Measurements from ENCODE around the gene MRPL40. TPM values are rescaled to one million over a fixed set of nuclear protein-coding genes. Genes with fewer than 3 reads are reported as not detected.

Gene MRPL40
- total RNA-seq, 1 donor from 2014 or later: 30.4 TPM

- peaks cover 11% of the 10 kb centered on the region for H3K36me3 Mint-ChIP-seq (ENCODE audit: low read depth)
- H3K27me3 Mint-ChIP-seq (ENCODE audit: low read depth): no peaks in the 10 kb centered on the region
- no peak for TF ChIP-seq CTCF (conservative IDR thresholded peaks at IDR 0.05)
- DNase-seq (ENCODE audit: low read depth, low spot score): no peak
- peaks cover 37% of the 10 kb centered on the region for H3K4me1 Mint-ChIP-seq
- peak overlapping the region; percentile 93 for H3K4me3 Mint-ChIP-seq
- H3K9me3 Mint-ChIP-seq: no peaks in the 10 kb centered on the region
- H3K27ac Mint-ChIP-seq (ENCODE audit: unreplicated experiment): peak overlapping the region; percentile 96
Measured at GRCh38 chr22:19448076-19448607, 15.8 kb downstream of the MRPL40 start.

DNA sequence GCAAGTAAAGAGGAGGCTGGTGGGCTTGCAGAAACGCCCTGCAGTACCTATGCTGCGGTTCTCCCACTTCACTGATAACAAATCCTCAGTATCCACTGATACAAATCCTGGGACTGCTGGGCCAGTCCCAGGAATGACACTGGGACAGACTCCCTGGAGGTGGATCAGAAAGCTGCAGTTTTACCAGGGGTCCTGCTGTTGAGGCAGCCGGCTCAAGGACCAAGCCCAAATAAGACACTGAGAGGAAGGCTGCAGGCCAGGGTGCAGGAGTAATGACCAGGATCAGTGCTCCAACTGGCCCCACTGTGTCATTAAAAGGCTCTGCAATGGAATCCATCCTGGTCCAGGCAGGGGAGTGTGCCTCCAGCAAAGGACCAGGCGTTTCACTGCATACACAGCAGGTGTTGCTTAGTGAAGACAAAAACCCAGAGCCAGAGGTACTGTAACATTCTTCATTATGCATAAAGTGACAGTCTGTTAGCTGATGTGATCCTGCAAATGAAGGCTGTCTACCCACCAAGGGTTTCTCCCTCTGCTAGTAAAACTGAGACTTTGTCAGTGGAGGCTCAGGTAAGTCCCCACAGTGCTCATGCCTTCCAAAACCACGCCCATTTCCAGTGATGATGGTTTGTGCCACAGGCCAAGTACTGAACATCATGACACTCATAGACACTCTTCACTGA is 16.5 kb downstream of the MRPL40 start:
- H3K4me1 Mint-ChIP-seq: peaks cover 37% of the 10 kb centered on the region
- H3K9me3 Mint-ChIP-seq: no peaks in the 10 kb centered on the region
- H3K36me3 Mint-ChIP-seq (ENCODE audit: low read depth): peaks cover 9% of the 10 kb centered on the region
- no peaks in the 10 kb centered on the region for H3K27me3 Mint-ChIP-seq (ENCODE audit: low read depth)
- no peak for DNase-seq (ENCODE audit: low read depth, low spot score)
- H3K4me3 Mint-ChIP-seq: peak overlapping the region; percentile 93
- TF ChIP-seq CTCF (conservative IDR thresholded peaks at IDR 0.05): no peak
- H3K27ac Mint-ChIP-seq (ENCODE audit: unreplicated experiment): no peak overlapping the region

DNA sequence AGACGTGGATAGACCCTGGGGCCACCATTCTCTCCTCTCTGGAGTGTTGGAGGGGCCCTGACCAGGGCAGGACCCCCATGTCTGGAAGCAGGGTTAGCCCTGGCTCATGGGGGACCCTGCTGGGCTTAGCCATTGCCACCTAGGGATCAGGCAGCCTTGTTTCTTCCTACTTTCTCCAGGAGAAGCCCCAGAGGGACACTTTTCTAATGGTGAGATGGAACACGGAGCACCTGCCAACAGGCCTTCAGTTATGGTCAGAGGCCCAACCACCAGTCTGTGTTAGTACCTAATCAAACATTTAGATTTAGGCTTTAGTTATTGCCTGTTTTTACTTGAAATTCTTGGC is 17.1 kb downstream of the MRPL40 start:
- no peak for DNase-seq (ENCODE audit: low read depth, low spot score)
- H3K36me3 Mint-ChIP-seq (ENCODE audit: low read depth): peaks cover 10% of the 10 kb centered on the region
- peak overlapping the region; percentile 35 for H3K4me3 Mint-ChIP-seq
- H3K27me3 Mint-ChIP-seq (ENCODE audit: low read depth): no peaks in the 10 kb centered on the region
- no peaks in the 10 kb centered on the region for H3K9me3 Mint-ChIP-seq
- no peak overlapping the region for H3K27ac Mint-ChIP-seq (ENCODE audit: unreplicated experiment)
- H3K4me1 Mint-ChIP-seq: peaks cover 35% of the 10 kb centered on the region
- TF ChIP-seq CTCF (conservative IDR thresholded peaks at IDR 0.05): no peak

DNA sequence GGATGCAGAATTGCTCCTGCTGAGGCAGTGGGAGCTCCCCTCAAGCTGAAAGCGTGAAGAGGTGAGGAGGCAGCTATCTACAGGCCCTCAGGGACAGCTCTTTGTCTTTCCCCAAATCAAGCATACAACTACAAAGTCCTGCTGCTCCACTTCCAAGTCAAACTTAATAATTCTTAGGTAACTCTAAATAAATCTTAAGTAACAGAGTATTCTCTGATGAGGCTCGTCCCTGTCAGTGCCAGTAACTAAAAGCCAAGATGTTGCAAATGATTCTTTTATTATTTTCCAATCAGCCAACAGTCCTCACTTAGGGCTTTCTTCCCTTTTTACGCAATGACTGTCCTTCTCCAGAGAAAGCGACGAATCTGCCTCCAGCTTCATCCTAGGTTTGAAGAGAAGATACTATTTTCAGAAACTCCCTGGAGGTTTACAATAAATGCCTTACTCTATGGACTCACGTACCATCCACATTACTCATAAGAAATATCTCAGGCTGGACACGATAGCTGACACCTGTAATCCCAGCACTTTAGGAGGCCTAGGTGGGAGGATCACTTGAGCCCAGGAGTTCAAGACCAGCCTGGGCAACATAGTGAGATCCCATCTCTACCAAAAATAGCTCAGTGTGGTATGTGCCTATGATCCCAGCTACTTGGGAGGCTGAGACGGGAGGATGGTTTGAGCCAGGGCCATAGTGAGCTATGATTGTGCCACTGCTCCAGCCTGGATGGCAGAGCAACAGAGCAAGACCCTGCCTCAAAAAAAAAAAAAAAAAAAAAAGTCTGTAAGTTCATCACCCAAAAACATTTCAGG is 18.2 kb downstream of the MRPL40 start:
- DNase-seq (ENCODE audit: low read depth, low spot score): no peak
- Mint-ChIP-seq H3K27ac (ENCODE audit: unreplicated experiment) (no peak overlapping the region), H3K4me3 (peak overlapping the region; percentile 18), H3K36me3 (ENCODE audit: low read depth) (peaks cover 12% of the 10 kb centered on the region), H3K4me1 (peaks cover 25% of the 10 kb centered on the region), H3K9me3 (no peaks in the 10 kb centered on the region), H3K27me3 (ENCODE audit: low read depth) (no peaks in the 10 kb centered on the region)
- TF ChIP-seq CTCF (conservative IDR thresholded peaks at IDR 0.05): no peak

DNA sequence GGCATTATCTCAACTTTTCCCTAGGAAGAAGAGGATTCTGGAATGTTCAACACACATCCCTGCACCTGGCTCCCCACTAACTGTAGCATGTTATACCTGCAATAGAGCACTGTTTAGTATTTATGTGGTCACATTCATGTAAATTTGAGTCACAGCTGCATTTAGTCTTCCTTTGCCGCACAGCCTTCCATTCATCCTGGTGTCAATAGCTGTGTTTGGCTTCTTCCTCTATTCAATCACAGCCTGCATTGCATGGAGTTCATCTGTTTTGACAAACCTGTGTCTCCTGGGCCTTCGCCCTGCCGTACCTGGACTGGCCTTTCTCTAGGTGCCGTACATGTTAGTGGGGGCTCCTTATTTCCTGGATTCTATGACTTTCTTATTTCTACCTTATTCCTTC is 19.2 kb downstream of the MRPL40 start:
- H3K4me1 Mint-ChIP-seq: peaks cover 19% of the 10 kb centered on the region
- no peaks in the 10 kb centered on the region for H3K9me3 Mint-ChIP-seq
- TF ChIP-seq CTCF (conservative IDR thresholded peaks at IDR 0.05): no peak
- peak overlapping the region; percentile 5 for H3K4me3 Mint-ChIP-seq
- DNase-seq (ENCODE audit: low read depth, low spot score): no peak
- peaks cover 12% of the 10 kb centered on the region for H3K36me3 Mint-ChIP-seq (ENCODE audit: low read depth)
- H3K27ac Mint-ChIP-seq (ENCODE audit: unreplicated experiment): no peak overlapping the region
- H3K27me3 Mint-ChIP-seq (ENCODE audit: low read depth): no peaks in the 10 kb centered on the region

Measured in neural crest cell (in vitro differentiated cells).